ENCODE results near the gene CD2.
"Not testable (repeated sequence)": the region's sequence is repeated elsewhere in the genome, so short reads cannot be mapped to it uniquely, and the experiment has no call there.

CD2 gene

DNA sequence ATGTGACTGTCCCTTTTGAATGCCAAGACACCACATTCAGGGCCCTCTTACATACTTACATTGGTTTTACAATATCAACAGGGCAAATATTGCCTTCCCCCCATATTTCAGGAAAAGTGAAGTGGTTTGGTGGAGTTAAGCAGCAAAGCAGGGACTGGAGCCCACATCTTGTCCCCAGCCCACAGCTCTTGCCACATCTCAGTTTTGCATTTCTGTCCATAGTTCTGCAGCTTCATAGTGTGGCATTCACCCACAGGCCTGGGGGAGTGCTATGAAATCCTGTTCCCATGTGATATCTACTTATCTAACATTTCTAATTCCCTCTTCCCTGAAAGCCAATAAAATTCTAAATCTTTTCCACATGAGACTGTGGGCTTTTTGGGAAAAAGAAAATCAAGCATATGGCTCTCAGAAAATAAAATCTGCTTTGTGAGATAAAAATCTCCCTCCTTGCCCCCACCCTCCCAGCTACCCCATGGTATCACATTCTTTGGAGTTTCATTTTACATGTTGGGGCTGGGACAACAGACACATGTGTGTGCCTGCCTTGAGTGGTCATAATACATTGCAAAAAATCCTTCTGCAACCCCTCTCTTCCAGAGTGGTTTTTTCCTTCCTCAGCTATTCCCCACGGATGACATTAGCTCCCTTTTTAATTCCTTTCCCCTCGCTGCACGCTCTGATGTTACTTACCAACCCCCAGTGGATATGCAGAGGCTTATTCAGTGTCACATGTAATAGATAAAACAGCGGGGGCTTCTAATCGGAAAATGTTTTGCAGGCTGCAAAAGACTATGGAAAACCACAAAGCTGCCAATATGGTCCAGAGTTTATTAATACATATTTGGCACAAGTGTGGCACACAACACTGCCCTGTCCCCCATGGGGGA lies 20.5 kb upstream of the CD2 start:
- DNase-seq: no peak

DNA sequence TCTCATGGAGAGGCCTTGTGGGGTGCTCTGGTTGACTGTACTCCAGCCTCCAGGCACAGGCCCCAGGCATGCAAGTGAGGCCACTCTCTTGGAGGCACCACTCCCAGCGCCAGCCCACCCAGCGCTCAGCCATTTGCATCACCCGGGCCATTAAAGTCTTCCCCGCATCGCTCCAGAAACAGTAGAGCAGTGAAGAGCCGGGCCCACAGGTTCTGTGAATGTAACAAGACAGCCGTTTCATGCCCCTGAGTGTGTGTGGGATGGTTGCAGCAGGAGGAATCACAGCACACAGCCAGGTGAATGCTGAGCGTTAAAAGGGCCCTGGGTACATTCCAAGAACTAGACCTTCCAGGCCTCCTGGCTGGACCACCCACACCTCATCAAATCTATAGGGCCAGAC lies 19.0 kb upstream of the CD2 start:
- DNase-seq: no peak

DNA sequence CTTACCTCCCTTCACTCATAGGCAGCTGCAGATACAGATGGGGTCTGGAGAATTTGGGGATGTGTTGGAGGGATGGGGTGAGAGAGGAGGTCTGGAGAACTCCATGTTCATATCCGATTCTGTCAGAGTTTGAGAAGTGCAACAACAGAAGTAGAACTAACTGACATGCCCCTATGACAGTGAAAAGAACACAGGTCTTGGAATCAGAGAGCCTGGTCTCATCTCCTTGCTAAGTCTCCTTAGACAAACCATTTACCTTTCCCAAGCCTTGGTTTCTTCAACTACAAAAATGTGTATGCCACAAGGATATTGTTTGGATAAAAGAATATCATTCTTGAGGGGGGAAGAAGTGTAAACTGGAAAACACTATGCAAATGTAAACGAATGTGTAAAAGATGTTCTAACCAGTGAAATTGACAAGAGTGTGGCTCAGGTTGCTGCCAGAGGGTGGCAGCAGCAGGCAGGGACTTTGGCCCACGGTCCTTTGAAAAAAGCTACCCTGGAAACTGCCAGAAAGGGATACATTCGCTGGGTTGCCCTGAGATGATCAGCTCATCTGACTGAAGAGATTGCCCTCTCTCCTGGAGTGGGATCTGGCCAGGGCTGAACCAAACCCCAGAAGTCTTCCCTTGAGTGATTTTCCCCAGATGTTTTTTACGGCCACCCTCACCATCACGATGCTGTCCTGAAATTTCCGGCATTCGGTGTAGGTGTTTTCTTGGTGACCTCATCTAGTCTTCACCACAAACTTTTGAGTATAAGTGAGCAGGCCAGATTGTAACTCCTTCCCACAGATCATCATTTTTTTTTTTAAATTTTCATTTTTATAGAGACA lies 17.0 kb upstream of the CD2 start:
- DNase-seq: peak; percentile 67

DNA sequence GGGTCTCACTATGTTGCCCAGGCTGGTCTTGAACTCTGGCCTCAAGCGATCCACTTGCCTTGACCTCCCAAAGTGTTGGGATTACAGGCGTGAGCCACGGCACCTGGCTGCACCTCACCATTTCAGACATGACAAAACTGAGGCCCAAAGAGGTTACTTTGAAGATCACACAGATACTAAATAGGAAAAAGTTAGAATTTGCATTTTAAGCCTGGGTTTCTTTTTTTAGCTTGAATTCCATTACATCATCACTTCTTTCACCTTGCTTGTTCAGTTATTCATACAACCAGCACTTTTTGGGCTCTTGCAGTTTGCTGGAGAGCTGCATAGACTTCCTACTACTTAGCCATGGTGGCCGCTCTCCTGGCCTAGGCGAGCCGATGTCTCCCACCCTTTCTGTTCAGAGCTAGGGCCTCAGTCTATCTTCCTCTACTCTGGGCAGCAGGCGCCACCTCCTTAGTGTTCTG lies 16.3 kb upstream of the CD2 start:
- no peak for DNase-seq

DNA sequence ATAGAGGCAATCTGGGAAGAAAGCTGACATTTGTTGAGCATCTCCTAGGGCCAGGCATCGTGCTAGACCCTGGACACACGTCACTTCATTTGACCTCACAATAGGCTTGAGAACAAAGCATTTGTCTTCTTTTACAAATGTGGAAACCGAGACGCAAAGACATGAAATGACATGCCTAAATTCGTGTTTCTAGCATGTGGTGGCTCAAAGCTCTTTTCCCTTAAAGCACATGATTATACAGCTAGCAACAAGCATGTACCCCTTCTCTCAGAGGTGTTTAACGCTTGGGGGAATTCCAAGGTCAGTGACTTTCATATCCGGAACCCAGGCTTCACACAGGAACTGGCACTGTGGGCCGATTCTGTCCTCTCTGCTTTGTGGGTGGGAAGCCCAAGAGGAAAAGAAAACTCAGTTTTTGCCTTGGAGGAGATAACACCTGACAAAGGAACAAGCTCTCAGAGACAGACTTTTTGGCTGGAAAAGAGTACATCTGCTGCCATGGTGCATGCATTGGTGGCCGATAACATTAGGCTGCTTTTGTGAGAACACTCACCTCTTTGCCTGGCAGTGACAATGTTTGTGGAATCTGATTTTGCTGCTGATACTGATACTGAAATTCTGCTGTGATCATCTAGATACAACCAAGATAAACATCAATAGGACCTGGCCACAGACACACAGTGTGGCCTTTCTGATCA lies 15.4 kb upstream of the CD2 start:
- DNase-seq: no peak

DNA sequence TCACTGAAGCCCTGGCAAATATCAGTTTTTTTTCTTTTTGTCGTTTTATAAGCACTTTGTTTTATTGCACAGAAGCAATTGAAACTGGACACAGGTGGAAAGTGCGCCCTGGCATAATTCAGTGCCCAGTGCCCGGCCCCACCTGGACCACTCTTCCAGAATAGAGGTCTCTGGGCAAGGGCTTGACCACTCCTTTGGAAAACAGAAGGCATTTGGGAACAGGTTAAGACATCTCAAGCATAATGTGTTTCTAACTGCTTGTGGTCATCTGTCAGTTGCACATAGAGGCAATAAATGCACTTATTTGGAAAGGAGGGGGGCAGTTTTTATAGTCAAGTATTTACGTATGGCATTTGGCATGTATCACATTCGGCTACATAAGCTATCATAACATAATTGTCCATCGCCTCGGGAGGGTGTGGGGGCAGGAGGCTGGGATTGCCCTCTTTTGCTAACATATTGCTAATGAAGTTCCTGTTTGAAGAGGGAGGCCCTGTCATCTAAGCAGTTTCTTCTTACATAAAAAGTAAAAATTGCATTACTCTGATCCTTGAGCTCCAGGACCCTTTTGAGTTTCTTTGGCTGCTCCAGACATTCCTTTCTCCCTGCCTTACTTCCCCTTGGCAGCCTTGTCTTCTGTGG lies 14.7 kb upstream of the CD2 start:
- DNase-seq: no peak

DNA sequence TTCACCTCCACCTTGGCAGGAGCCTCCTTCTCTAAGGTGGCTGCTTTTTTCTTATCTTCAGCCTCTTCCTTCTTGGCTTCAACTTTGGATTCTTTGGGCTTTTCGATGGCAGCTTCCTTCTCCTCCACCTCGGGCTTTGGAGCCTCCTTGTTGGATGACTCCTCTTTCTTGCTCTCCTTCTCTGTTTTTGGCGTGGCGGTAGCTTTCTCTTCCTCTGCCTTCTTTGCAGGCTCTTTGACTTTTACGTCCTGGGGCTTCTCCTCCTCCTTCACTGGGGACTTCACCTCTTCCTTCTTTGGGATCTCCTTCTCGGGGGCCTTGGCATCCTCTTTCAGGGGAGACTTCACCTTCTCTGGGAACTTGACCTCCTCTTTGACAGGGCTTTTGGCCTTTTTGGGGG lies 13.9 kb upstream of the CD2 start:
- DNase-seq: no peak

DNA sequence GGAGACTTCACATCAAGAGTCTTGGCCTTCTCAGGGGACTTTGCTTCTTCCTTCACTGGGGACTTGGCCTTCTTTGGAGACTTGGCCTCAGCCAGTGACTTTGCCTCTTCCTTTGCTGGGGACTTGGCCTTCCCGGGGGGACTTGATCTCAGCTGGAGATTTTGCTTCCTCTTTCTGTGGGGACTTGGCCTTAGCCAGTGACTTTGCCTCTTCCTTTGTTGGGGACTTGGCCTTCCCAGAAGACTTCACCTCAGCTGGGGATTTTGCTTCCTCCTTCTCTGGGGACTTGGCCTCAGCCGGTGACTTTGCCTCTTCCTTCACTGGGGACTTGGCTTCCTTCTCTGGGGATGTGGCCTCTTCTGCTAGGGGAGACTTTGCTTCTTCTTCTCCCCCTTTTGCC lies 13.5 kb upstream of the CD2 start:
- no peak for DNase-seq

DNA sequence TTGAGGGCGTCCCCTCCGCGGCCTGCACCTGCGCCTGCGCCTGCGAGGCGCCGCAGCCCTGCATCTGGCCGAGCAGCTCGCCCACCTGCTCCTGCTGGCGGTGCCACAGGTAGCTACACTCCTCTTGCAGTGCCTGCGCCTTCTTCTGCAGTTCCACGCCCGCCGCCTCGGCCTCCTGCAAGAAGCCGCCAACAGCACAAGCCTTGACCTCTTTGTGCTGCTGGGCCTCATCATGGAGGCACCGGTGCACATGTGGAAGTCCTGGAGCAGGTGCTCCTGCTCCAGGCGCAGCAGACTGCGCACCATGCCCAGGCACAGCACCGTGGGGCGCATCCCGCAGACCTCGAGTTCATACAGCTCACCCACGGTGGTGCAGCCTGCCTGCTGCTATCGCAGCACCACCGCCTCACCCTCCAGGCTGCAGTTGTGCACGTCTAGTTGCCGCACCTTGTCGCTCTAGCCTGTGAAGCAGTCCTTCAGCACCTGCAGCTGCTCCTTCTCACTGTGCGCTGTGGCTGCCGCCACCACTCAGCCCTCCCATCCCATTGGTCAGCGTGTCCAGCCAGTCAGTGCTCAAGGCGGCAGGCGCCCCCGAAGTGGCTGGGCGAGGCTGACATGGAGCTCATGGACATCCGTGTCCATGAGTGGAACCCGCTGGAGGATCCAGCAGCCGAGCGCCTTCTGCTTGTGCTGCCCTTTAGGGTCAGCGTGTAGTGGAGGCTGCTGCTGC lies 12.2 kb upstream of the CD2 start:
- DNase-seq: no peak

DNA sequence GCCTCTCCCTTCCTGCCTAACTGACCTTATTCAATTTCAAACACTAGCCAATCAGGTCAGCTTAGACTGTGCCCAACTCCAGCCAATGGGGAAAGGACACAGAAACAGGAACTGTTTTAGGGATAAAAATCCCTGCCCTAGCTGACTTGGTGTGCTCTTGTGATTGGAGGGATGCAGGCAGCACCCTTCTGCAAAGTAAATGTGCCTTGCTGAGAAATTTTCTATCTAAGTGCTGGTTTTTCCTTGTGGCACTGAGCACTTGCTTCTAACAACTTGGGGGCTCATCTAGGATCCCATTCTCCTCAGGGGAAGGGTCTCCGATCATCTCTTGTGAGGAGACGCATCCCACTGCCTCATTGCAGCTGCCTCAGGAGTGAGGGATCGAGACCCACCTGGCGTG lies 10.7 kb upstream of the CD2 start:
- DNase-seq: no peak

DNA sequence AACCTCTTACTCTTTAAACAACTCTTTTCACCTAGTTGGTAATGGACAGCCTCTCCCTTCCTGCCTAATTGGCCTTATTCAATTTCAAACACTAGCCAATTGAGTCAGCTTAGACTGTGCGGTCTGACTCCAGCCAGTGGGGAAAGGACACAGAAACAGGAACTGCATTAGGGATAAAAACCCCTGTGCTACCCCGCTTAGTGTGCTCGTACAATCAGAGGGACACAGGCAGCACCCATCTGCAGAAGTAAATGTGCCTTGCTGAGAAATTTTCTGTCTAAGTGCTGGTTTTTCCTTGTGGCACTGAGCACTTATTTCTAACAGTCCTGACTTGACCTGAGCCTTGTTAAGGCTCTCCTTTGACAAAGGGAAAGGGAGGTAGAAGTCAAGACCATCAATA lies 6.0 kb upstream of the CD2 start:
- DNase-seq: no peak

DNA sequence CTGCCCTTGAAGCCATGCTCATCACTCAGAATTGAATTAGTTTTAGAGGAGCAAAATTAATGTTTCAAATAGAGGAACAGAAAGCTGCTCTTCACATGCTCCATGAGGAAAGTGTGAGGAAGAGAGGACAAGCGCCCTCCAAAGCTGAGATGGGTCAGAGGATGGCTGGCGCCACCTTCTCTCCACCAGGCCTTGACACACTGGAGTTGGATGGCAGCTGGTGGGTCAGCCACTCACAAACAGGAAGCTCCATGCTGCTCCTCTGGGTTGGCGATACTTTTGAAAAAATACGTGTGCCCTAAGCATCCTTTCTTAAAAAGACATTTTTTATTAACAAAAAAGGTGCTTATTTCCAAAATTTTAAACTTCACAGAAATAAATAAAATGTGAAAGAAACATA lies 3.1 kb upstream of the CD2 start:
- DNase-seq: no peak

DNA sequence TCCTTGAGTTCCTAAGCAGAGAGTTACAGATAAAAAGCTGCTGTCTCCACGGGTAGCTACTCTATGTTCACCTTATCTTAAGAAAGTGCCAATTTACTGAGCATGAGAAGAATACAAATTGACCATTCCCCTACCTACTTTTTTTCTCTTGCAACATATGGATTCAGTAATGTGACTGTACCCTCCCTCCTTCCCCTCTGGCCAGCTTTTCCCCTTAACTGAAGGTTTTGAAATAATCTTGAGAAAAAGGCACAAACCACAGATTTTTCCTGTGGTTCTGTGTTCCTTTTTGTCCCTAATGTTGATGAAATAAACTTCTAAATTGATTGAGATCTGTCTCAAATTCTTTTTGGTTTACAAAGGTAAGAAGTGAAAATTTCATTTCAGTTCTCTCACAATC lies 2.6 kb upstream of the CD2 start:
- no peak for DNase-seq

DNA sequence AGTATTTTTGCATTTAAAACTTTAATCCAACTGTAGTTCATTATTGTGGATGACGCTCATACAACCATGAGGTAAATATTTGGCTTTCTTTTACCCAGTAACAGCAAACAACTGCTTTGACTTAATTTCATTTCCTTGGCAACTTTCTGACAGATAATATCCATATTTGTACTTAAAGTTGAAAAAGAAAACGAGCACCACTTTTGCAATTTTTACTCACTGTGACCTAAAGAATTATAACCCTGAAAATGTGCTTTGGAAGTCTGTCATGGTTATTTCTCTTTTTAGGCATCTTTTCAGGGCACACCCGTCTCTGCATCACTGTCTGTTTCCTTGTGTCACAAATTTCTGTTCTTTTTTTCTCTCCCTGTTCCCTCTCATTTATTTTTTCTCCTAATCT lies 918 bp upstream of the CD2 start:
- DNase-seq: no peak

DNA sequence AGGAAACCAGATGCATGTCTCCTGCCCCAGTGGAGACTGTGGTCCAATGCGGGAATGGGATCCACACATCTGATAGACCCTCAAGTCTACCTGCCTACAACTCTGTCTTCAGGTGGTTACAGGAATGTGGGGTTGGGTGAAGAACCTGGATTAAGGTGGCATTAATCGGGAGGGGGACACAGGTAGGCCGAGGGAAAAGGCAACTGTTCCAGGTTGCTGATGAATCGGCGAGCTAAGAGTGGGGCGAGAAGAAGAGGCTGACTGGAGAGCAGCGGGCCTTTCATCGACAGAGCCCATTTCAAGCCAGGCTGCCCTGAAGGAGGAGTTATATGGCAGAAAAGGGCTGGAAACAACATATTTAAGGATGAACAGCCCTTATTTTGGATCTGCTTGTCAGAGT lies 836 bp downstream of the CD2 start:
- no peak for DNase-seq

DNA sequence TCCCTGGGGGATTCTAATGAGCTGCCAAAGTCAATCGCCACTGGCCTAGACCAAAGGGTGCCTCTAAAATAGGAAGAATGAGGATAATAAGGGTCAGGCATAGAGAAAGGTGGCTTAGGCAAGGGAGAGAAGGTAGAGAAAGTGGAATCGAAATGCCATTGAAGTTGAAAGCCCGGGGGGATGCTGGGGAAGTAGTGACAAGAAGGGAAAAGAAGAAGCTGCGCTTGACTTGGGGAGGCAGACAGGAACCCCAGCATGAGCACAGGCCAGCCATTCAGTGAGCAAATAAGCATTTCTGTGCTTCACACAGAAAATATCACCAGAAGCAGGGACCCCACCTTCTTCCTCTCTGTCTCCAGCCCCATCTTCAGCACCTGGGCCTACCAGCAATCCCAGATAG lies 1.5 kb downstream of the CD2 start:
- DNase-seq: no peak

DNA sequence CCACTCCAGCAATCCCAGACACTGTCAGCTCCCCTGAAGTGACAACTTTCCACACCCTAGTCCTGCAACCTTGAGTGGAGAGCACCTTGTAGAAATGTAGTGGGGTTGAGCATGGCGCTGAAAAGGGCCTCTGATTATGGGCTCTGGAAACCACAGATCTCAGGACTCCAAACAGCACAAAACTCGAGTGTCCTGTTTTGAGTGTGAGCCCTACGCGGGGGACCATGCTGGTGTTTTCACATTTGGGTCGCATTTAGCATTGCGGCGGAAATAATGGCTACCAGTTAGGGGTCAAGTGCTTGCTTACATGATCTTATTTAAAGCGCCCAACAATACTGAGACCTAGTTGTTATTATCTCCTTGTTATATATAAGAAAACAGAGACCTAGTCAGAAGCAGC lies 1.9 kb downstream of the CD2 start:
- not testable (repeated sequence) for DNase-seq

DNA sequence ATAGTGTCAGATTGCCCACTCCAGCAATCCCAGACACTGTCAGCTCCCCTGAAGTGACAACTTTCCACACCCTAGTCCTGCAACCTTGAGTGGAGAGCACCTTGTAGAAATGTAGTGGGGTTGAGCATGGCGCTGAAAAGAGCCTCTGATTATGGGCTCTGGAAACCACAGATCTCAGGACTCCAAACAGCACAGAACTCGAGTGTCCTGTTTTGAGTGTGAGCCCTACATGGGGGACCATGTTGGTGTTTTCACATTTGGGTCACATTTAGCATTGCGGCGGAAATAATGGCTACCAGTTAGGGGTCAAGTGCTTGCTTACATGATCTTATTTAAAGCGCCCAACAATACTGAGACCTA lies 4.2 kb downstream of the CD2 start:
- not testable (repeated sequence) for DNase-seq

DNA sequence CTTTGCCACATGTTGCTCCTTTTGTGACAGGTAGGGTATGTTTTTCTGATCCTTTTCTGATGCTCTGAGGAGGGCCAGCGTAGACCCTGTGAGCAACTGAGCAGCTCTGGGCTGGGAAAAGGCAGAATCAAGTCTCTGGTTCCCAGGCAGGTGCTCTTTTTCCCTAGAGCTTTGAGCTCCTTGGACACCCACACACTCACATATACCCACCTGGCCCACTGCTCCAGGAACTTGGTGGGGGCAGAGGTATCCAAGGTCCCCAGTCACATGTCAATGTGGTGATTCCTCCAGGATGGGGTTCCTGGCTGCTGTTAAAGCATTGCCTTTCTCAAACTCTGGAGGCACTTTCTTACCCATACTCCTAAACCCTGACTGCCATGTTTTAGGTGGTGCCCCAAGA lies 5.4 kb downstream of the CD2 start:
- no peak for DNase-seq

DNA sequence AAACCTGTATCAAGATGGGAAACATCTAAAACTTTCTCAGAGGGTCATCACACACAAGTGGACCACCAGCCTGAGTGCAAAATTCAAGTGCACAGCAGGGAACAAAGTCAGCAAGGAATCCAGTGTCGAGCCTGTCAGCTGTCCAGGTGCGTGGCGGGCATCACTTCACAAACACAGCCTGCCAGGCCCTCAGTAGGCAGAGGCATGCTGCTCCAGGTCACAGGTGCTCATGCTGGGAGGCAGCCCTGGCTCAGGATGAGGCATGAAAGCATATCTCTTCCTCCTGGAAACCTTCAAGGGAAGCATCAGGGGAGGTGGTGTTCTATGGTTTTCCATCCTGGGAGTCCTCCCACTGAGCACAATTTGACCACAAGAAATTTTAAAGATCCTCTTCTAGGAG lies 6.3 kb downstream of the CD2 start:
- DNase-seq: no peak

DNA sequence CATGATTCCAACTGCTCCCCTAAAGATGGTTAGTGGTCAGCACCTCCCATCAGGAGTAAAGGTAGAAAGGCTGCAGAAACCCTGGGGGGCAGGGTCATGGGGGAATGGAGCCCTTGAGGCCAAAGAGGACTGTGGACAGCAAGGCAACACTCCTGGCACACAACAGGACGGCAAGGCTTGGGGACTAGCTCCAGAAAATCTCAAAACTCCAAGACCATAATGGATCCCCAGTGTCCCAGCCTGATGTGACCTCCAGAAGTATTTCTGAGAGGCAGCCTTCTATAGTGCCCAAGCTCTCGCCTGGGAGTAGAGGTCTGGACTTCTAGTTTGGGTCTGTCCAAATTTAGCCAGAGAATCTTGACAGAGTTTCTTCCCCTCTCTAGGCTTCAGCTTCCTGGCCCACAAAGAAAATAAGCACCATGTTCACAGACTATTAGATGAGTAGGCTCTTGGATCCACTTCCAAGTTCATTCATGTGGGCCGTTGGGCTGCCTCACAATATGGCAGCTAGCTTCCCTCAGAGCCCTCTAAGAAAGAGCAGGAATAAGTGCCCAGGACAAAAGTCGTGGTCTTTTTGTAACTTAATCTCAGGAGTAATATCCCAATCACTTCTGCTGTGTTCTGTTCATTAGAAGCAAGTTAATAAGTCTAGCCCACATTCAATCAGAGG lies 6.9 kb downstream of the CD2 start:
- DNase-seq: no peak

DNA sequence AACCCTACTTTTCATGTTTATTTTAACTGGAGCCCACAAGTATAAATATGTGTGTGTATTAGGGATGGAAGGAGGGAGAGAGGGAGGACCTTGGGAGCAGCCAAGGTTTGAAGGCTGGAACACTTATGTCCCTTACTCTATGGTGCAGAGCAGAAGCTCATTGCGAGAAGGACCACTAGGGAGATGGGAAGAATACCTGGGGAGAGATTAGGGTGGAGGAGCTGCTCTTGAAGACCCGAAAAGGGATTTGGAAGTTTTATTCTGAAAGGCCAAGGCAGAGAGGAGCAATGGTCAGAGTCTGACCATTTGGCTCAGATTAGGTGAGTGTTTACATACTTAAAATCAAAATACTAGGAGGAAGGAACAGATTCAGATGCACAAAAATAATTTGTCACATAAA lies 8.1 kb downstream of the CD2 start:
- DNase-seq: no peak
